Measurements from ENCODE around the gene EML6.

DNA sequence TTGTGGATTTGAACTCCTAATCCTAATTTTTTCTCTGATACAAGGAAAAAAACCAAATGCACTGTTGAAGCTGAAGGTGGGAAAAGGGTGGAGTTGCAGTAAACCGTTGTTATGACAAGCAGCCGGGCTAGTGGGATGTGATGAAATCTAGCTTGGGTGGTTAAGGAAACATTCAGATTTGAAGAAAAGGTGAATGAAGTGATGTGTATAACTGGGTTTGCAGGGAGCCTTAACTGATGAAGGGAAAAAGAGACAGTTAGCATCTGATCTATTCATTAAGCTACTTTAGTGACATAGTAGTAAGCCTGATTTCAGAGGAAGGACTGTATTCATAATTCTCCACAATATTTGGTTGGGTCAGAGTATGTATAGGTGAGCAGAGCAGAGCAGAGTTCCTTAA, 3.5 kb downstream of the EML6 start:
- TF ChIP-seq EZH2 (IDR thresholded peaks at IDR 0.05; ENCODE audit: borderline replicate concordance, low read length) = no peak
- TF ChIP-seq, protein P1, sequence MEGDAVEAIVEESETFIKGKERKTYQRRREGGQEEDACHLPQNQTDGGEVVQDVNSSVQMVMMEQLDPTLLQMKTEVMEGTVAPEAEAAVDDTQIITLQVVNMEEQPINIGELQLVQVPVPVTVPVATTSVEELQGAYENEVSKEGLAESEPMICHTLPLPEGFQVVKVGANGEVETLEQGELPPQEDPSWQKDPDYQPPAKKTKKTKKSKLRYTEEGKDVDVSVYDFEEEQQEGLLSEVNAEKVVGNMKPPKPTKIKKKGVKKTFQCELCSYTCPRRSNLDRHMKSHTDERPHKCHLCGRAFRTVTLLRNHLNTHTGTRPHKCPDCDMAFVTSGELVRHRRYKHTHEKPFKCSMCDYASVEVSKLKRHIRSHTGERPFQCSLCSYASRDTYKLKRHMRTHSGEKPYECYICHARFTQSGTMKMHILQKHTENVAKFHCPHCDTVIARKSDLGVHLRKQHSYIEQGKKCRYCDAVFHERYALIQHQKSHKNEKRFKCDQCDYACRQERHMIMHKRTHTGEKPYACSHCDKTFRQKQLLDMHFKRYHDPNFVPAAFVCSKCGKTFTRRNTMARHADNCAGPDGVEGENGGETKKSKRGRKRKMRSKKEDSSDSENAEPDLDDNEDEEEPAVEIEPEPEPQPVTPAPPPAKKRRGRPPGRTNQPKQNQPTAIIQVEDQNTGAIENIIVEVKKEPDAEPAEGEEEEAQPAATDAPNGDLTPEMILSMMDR (conservative IDR thresholded peaks at IDR 0.05 in 1 of 2, IDR thresholded peaks at IDR 0.05 in 1 of 2; ENCODE audit: extremely low read depth in 1 of 2, insufficient read depth in 1 of 2, low read depth in 1 of 2, low read length in 2 of 2) = no peak
